Activated CD4-positive, alpha-beta T cell treated with anti-CD3 and anti-CD28 coated beads, Interleukin-2, amount 50 U/mL, for 48 hours (primary cell): Measurements from ENCODE around the gene CCDC120.

Source experiments
- DNase-seq, 2 experiments: peaks; one replicate each; pipeline ENCODE4 v3.0.0-alpha.2; 2020

Gene CCDC120

GRCh38 chrX:49061916-49062315, 3.1 kb downstream of the CCDC120 start:
- no peak for DNase-seq

- DNase-seq, result no peak
Observed at GRCh38 chrX:49063715-49064114, 4.9 kb downstream of the CCDC120 start.

- no peak for DNase-seq
Observed at GRCh38 chrX:49064303-49064702, 5.5 kb downstream of the CCDC120 start.

- no peak for DNase-seq
Observed at GRCh38 chrX:49064735-49065134, 5.9 kb downstream of the CCDC120 start.

- DNase-seq, result no peak
Observed at GRCh38 chrX:49066278-49066677, 7.5 kb downstream of the CCDC120 start.

GRCh38 chrX:49066690-49067089, 7.9 kb downstream of the CCDC120 start:
- DNase-seq, result no peak

GRCh38 chrX:49067285-49068120, 8.7 kb downstream of the CCDC120 start:
- DNase-seq, result no peak

- DNase-seq, result no peak
Observed at GRCh38 chrX:49069038-49069437, 10.2 kb downstream of the CCDC120 start.

- no peak for DNase-seq
Observed at GRCh38 chrX:49070988-49071387, 12.2 kb downstream of the CCDC120 start.

GRCh38 chrX:49071877-49072711, 13.3 kb downstream of the CCDC120 start:
- no peak for DNase-seq

- DNase-seq, result no peak
Observed at GRCh38 chrX:49072712-49073095, 13.9 kb downstream of the CCDC120 start.

GRCh38 chrX:49073601-49074575, 15.1 kb downstream of the CCDC120 start, which contains the start of gene PRAF2:
Gene PRAF2, minus strand, starts transcription at chrX:49074002. Its CDS starts 15 bp downstream, at chrX:49073987.
- peak; percentile 88 to 91 for DNase-seq

GRCh38 chrX:49075347-49075746, 16.5 kb downstream of the CCDC120 start:
- no peak for DNase-seq

- DNase-seq, result no peak
Observed at GRCh38 chrX:49077941-49078340, 19.1 kb downstream of the CCDC120 start.

GRCh38 chrX:49079489-49080428, 21.0 kb downstream of the CCDC120 start, which contains the start of gene WDR45:
Gene WDR45, minus strand, starts transcription at chrX:49079887. Its CDS starts 1,792 bp downstream, at chrX:49078095.
- peak; percentile 59 to 72 for DNase-seq

GRCh38 chrX:49082271-49082871, 23.6 kb downstream of the CCDC120 start:
- no peak for DNase-seq

GRCh38 chrX:49089553-49089952, 30.8 kb downstream of the CCDC120 start:
- DNase-seq, result no peak

GRCh38 chrX:49096419-49096818, 37.6 kb downstream of the CCDC120 start:
- DNase-seq, result no peak

GRCh38 chrX:49100704-49101628, 42.2 kb downstream of the CCDC120 start:
- peak; percentile 85 to 88 for DNase-seq

- no peak for DNase-seq
Observed at GRCh38 chrX:49101629-49101984, 42.8 kb downstream of the CCDC120 start.
